ENCODE results near the gene PCLO.
"Not testable (repeated sequence)": the region's sequence is repeated elsewhere in the genome, so short reads cannot be mapped to it uniquely, and the experiment has no call there.

PCLO gene

GRCh38 chr7:82906502-82906901 is 256.2 kb downstream of the PCLO start:
- Histone ChIP-seq H3K4me3 (ENCODE audit: low read length in 2 of 2) (no peak overlapping the region), H3K27me3 (ENCODE audit: control insufficient read depth in 1 of 2, insufficient read depth in 2 of 2, low read length in 2 of 2) (no peaks in the 10 kb centered on the region), H3K4me1 (ENCODE audit: control insufficient read depth, insufficient read depth, low read length) (no peaks in the 10 kb centered on the region), H3K9ac (ENCODE audit: low read length in 2 of 2) (no peak overlapping the region), H3K27ac (ENCODE audit: low read length) (no peak overlapping the region), H3K9me3 (ENCODE audit: control insufficient read depth in 2 of 2, low read length in 2 of 2) (no peaks in the 10 kb centered on the region), H3K36me3 (ENCODE audit: control insufficient read depth in 2 of 2, insufficient read depth in 2 of 2, low read length in 2 of 2) (no peaks in the 10 kb centered on the region)

DNA sequence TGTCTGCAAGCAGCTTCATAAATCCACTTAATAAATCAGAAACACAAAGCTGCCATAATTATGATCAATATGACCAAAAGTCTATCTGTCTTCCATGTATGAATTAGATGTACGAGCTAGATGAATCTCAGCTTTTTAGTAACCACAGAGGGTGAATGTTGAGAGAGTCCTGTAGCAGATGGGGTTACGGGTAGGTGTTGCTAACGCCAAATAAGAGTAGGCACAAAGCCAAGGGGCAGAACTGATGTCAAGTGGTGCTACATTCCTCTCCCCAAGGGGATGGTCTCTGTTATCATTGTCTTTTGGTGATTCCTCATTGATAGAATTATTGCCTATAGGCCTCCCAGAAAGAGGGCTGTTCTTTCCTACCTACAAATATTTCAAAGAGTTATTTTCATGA is 257.8 kb downstream of the PCLO start:
- H3K27ac ChIP-seq (ENCODE audit: low read length), result no peak overlapping the region
- H3K4me3 ChIP-seq (ENCODE audit: low read length in 2 of 2), result no peak overlapping the region
- H3K36me3 ChIP-seq (ENCODE audit: control insufficient read depth in 2 of 2, insufficient read depth in 2 of 2, low read length in 2 of 2), result no peaks in the 10 kb centered on the region
- H3K9me3 ChIP-seq (ENCODE audit: control insufficient read depth in 2 of 2, low read length in 2 of 2), result no peaks in the 10 kb centered on the region
- H3K4me1 ChIP-seq (ENCODE audit: control insufficient read depth, insufficient read depth, low read length), result no peaks in the 10 kb centered on the region
- no peak overlapping the region for H3K9ac ChIP-seq (ENCODE audit: low read length in 2 of 2)
- no peaks in the 10 kb centered on the region for H3K27me3 ChIP-seq (ENCODE audit: control insufficient read depth in 1 of 2, insufficient read depth in 2 of 2, low read length in 2 of 2)

GRCh38 chr7:82901098-82901497 is 261.6 kb downstream of the PCLO start:
- H3K4me3 ChIP-seq (ENCODE audit: low read length in 2 of 2); H3K9me3 ChIP-seq (ENCODE audit: control insufficient read depth in 2 of 2, low read length in 2 of 2); H3K27me3 ChIP-seq (ENCODE audit: control insufficient read depth in 1 of 2, insufficient read depth in 2 of 2, low read length in 2 of 2); H3K27ac ChIP-seq (ENCODE audit: low read length); H3K36me3 ChIP-seq (ENCODE audit: control insufficient read depth in 2 of 2, insufficient read depth in 2 of 2, low read length in 2 of 2); H3K9ac ChIP-seq (ENCODE audit: low read length in 2 of 2); H3K4me1 ChIP-seq (ENCODE audit: control insufficient read depth, insufficient read depth, low read length): not testable (repeated sequence)

GRCh38 chr7:82897500-82897899 is 265.2 kb downstream of the PCLO start:
- Histone ChIP-seq H3K9me3 (ENCODE audit: control insufficient read depth in 2 of 2, low read length in 2 of 2) (no peaks in the 10 kb centered on the region), H3K27me3 (ENCODE audit: control insufficient read depth in 1 of 2, insufficient read depth in 2 of 2, low read length in 2 of 2) (no peaks in the 10 kb centered on the region), H3K9ac (ENCODE audit: low read length in 2 of 2) (no peak overlapping the region), H3K4me3 (ENCODE audit: low read length in 2 of 2) (no peak overlapping the region), H3K36me3 (ENCODE audit: control insufficient read depth in 2 of 2, insufficient read depth in 2 of 2, low read length in 2 of 2) (no peaks in the 10 kb centered on the region), H3K4me1 (ENCODE audit: control insufficient read depth, insufficient read depth, low read length) (no peaks in the 10 kb centered on the region), H3K27ac (ENCODE audit: low read length) (no peak overlapping the region)

DNA sequence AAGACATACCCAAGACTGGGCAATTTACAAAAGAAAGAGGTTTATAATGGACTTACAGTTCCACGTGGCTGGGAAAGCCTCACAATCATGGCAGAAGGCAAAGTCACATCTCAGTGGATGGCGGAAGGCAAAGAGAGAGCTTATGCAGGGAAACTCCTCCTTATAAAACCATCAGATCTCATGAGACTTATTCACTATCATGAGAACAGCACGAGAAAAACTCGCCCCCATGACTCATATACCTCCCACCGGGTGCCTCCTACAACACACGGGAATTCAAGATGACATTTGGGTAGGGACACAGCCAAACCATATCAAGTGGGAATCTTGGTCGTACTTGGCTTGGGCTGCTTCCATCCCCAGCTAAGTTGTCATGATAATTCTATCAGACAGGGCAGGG is 268.3 kb downstream of the PCLO start:
- not testable (repeated sequence) for H3K27ac ChIP-seq (ENCODE audit: low read length); H3K9me3 ChIP-seq (ENCODE audit: control insufficient read depth in 2 of 2, low read length in 2 of 2); H3K9ac ChIP-seq (ENCODE audit: low read length in 2 of 2); H3K27me3 ChIP-seq (ENCODE audit: control insufficient read depth in 1 of 2, insufficient read depth in 2 of 2, low read length in 2 of 2); H3K4me3 ChIP-seq (ENCODE audit: low read length in 2 of 2); H3K4me1 ChIP-seq (ENCODE audit: control insufficient read depth, insufficient read depth, low read length); H3K36me3 ChIP-seq (ENCODE audit: control insufficient read depth in 2 of 2, insufficient read depth in 2 of 2, low read length in 2 of 2)

DNA sequence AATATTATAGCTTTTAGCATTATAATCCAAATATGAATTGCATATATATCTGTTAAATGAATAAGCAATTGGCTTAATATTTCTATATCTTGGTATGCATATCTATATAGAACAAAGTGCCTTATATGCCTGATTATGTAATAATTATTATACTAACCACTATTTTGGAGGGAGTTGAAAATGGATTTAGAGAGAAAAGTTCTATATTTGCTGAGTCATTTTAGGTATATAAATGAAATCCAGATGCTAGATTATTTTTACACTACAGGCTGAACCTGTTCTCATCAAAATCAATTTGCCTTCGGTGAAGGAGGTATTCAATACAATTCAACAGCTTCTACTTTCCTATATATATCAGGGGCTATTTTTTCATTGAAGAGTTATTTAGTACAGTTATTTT is 276.4 kb downstream of the PCLO start:
- H3K27me3 ChIP-seq (ENCODE audit: control insufficient read depth in 1 of 2, insufficient read depth in 2 of 2, low read length in 2 of 2), result no peaks in the 10 kb centered on the region
- H3K9ac ChIP-seq (ENCODE audit: low read length in 2 of 2), result no peak overlapping the region
- H3K9me3 ChIP-seq (ENCODE audit: control insufficient read depth in 2 of 2, low read length in 2 of 2), result no peaks in the 10 kb centered on the region
- H3K4me3 ChIP-seq (ENCODE audit: low read length in 2 of 2), result no peak overlapping the region
- H3K27ac ChIP-seq (ENCODE audit: low read length), result no peak overlapping the region
- H3K36me3 ChIP-seq (ENCODE audit: control insufficient read depth in 2 of 2, insufficient read depth in 2 of 2, low read length in 2 of 2), result no peaks in the 10 kb centered on the region
- no peaks in the 10 kb centered on the region for H3K4me1 ChIP-seq (ENCODE audit: control insufficient read depth, insufficient read depth, low read length)

GRCh38 chr7:82865856-82866255 is 296.8 kb downstream of the PCLO start:
- H3K36me3 ChIP-seq (ENCODE audit: control insufficient read depth in 2 of 2, insufficient read depth in 2 of 2, low read length in 2 of 2), result no peaks in the 10 kb centered on the region
- H3K9ac ChIP-seq (ENCODE audit: low read length in 2 of 2), result no peak overlapping the region
- no peaks in the 10 kb centered on the region for H3K9me3 ChIP-seq (ENCODE audit: control insufficient read depth in 2 of 2, low read length in 2 of 2)
- no peak overlapping the region for H3K4me3 ChIP-seq (ENCODE audit: low read length in 2 of 2)
- H3K4me1 ChIP-seq (ENCODE audit: control insufficient read depth, insufficient read depth, low read length), result no peaks in the 10 kb centered on the region
- no peak overlapping the region for H3K27ac ChIP-seq (ENCODE audit: low read length)
- H3K27me3 ChIP-seq (ENCODE audit: control insufficient read depth in 1 of 2, insufficient read depth in 2 of 2, low read length in 2 of 2), result no peaks in the 10 kb centered on the region

DNA sequence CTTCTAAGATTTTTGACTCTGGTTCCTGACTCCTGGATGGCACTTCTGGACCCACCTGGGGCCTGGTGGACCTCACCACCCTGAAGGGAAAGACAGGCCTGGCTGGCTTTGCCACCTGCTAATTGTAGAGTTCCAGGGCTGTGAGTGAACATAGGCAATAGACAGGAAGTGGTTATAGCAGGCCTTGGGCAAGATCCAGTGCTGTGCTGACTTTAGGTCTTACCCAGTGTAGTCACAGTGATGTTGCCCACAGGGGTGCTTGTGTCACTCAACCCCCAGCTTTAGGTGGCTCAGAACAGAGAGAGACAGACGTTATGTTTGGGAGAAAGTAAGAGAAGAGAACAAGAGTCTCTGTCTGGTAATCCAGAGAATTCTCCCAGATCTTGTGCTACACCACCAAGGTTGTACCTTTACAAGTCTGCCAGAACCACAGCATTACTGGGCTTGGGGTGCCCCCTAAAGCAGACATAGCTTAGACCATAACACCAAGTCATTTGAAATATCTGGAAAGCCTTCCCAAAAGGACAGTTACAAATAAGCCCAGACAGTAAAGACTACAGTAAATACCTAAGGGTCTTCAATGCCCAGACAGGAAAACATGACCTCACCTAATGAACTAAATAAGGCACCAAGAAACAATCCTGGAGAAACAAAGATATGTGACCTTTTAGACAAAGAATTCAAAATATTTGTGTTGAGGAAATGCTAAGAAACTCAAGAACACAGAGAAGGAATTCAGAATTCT is 303.4 kb downstream of the PCLO start:
- no peak overlapping the region for H3K4me3 ChIP-seq (ENCODE audit: low read length in 2 of 2)
- no peaks in the 10 kb centered on the region for H3K27me3 ChIP-seq (ENCODE audit: control insufficient read depth in 1 of 2, insufficient read depth in 2 of 2, low read length in 2 of 2)
- H3K9ac ChIP-seq (ENCODE audit: low read length in 2 of 2), result no peak overlapping the region
- H3K27ac ChIP-seq (ENCODE audit: low read length), result no peak overlapping the region
- H3K9me3 ChIP-seq (ENCODE audit: control insufficient read depth in 2 of 2, low read length in 2 of 2), result no peaks in the 10 kb centered on the region
- H3K4me1 ChIP-seq (ENCODE audit: control insufficient read depth, insufficient read depth, low read length), result no peaks in the 10 kb centered on the region
- H3K36me3 ChIP-seq (ENCODE audit: control insufficient read depth in 2 of 2, insufficient read depth in 2 of 2, low read length in 2 of 2), result no peaks in the 10 kb centered on the region

DNA sequence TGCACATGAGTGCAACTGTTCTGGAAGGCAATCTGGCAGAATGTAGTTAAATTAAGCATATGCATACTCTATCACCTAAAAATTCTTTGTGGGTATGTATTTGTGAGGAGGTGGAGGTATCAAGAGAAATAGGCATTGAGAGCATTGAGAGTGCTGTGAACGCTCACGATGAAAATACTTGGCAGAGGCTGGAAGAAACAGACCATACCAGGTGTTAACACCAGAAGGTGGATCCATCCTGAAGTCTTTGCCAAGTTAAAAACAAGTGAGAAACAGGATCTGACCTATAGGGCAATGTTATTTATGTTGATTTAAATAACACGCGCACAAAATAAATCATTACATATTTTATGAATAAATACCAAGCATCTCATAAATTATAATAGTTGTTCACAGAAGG is 311.6 kb downstream of the PCLO start:
- Histone ChIP-seq H3K27me3 (ENCODE audit: control insufficient read depth in 1 of 2, insufficient read depth in 2 of 2, low read length in 2 of 2) (no peaks in the 10 kb centered on the region), H3K36me3 (ENCODE audit: control insufficient read depth in 2 of 2, insufficient read depth in 2 of 2, low read length in 2 of 2) (no peaks in the 10 kb centered on the region), H3K9me3 (ENCODE audit: control insufficient read depth in 2 of 2, low read length in 2 of 2) (no peaks in the 10 kb centered on the region), H3K27ac (ENCODE audit: low read length) (no peak overlapping the region), H3K4me3 (ENCODE audit: low read length in 2 of 2) (no peak overlapping the region), H3K4me1 (ENCODE audit: control insufficient read depth, insufficient read depth, low read length) (no peaks in the 10 kb centered on the region), H3K9ac (ENCODE audit: low read length in 2 of 2) (no peak overlapping the region)

- H3K4me3 ChIP-seq (ENCODE audit: low read length in 2 of 2), result no peak overlapping the region
- no peak overlapping the region for H3K27ac ChIP-seq (ENCODE audit: low read length)
- no peaks in the 10 kb centered on the region for H3K36me3 ChIP-seq (ENCODE audit: control insufficient read depth in 2 of 2, insufficient read depth in 2 of 2, low read length in 2 of 2)
- H3K9me3 ChIP-seq (ENCODE audit: control insufficient read depth in 2 of 2, low read length in 2 of 2), result no peaks in the 10 kb centered on the region
- H3K4me1 ChIP-seq (ENCODE audit: control insufficient read depth, insufficient read depth, low read length), result no peaks in the 10 kb centered on the region
- no peak overlapping the region for H3K9ac ChIP-seq (ENCODE audit: low read length in 2 of 2)
- H3K27me3 ChIP-seq (ENCODE audit: control insufficient read depth in 1 of 2, insufficient read depth in 2 of 2, low read length in 2 of 2), result no peaks in the 10 kb centered on the region
These were observed 320.9 kb downstream of the PCLO start for GRCh38 chr7:82841828-82842227.

GRCh38 chr7:82840061-82840460 is 322.6 kb downstream of the PCLO start:
- Histone ChIP-seq H3K4me3 (ENCODE audit: low read length in 2 of 2) (no peak overlapping the region), H3K36me3 (ENCODE audit: control insufficient read depth in 2 of 2, insufficient read depth in 2 of 2, low read length in 2 of 2) (no peaks in the 10 kb centered on the region), H3K9ac (ENCODE audit: low read length in 2 of 2) (no peak overlapping the region), H3K27me3 (ENCODE audit: control insufficient read depth in 1 of 2, insufficient read depth in 2 of 2, low read length in 2 of 2) (no peaks in the 10 kb centered on the region), H3K4me1 (ENCODE audit: control insufficient read depth, insufficient read depth, low read length) (no peaks in the 10 kb centered on the region), H3K9me3 (ENCODE audit: control insufficient read depth in 2 of 2, low read length in 2 of 2) (no peaks in the 10 kb centered on the region), H3K27ac (ENCODE audit: low read length) (no peak overlapping the region)
